Nephron (organoid): ENCODE results near the gene SPAG8.
A peak's percentile ranks its signal among the peaks of the same experiment; 100 is the strongest.

Source experiments
- H3K27ac Mint-ChIP-seq, 3 experiments: 2 replicates each; pipeline ENCODE4 v1.8.0; 2020; ENCODE audit warnings: mixed read lengths in 3 of 3, mild to moderate bottlenecking in 2 of 3, moderate library complexity in 1 of 3
- H3K27me3 Mint-ChIP-seq: 2 replicates; pipeline ENCODE4 v1.8.0; 2021; ENCODE audit warnings: low read depth, mild to moderate bottlenecking, moderate library complexity, mixed read lengths
- H3K36me3 Mint-ChIP-seq: 2 replicates; pipeline ENCODE4 v1.8.0; 2020; ENCODE audit warnings: low read depth, mixed read lengths
- H3K4me1 Mint-ChIP-seq: 2 replicates; pipeline ENCODE4 v1.8.0; 2020; ENCODE audit warnings: mixed read lengths
- H3K4me3 Mint-ChIP-seq, 3 experiments: 2 replicates each; pipeline ENCODE4 v1.8.0; 2020; ENCODE audit warnings: mild to moderate bottlenecking in 3 of 3, mixed read lengths in 3 of 3, moderate library complexity in 2 of 3
- H3K9me3 Mint-ChIP-seq: 2 replicates; pipeline ENCODE4 v1.8.0; 2020; ENCODE audit warnings: mixed read lengths
- TF ChIP-seq, protein P1 (sequence below), 3 experiments: fragments of 200-600 bp; sonication (generic); IDR thresholded peaks; one replicate each; pipeline ENCODE4 v1.5.0; 2021; ENCODE audit warnings: antibody characterized with exemption in 3 of 3; ENCODE audit not compliant: unreplicated experiment in 3 of 3

SPAG8 gene

GRCh38 chr9:35816708-35817107, 4.6 kb upstream of the SPAG8 start:
- no peaks in the 10 kb centered on the region for H3K27me3 Mint-ChIP-seq
- H3K4me3 Mint-ChIP-seq, result peak overlapping the region; percentile 70 to 94 (median 88)
- no peaks in the 10 kb centered on the region for H3K36me3 Mint-ChIP-seq
- no peaks in the 10 kb centered on the region for H3K9me3 Mint-ChIP-seq
- TF ChIP-seq, protein P1, sequence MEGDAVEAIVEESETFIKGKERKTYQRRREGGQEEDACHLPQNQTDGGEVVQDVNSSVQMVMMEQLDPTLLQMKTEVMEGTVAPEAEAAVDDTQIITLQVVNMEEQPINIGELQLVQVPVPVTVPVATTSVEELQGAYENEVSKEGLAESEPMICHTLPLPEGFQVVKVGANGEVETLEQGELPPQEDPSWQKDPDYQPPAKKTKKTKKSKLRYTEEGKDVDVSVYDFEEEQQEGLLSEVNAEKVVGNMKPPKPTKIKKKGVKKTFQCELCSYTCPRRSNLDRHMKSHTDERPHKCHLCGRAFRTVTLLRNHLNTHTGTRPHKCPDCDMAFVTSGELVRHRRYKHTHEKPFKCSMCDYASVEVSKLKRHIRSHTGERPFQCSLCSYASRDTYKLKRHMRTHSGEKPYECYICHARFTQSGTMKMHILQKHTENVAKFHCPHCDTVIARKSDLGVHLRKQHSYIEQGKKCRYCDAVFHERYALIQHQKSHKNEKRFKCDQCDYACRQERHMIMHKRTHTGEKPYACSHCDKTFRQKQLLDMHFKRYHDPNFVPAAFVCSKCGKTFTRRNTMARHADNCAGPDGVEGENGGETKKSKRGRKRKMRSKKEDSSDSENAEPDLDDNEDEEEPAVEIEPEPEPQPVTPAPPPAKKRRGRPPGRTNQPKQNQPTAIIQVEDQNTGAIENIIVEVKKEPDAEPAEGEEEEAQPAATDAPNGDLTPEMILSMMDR (IDR thresholded peaks at IDR 0.05; ENCODE audit: unreplicated experiment in 3 of 3), result no peak
- no peak overlapping the region for H3K27ac Mint-ChIP-seq
- peaks cover 34% of the 10 kb centered on the region for H3K4me1 Mint-ChIP-seq

- H3K27me3 Mint-ChIP-seq, result no peaks in the 10 kb centered on the region
Observed at GRCh38 chr9:35814841-35815543, 2.9 kb upstream of the SPAG8 start, which contains the start of gene HINT2. Gene HINT2 (minus strand): TSS chr9:35815042. CDS start chr9:35814979, 63 bp downstream.

GRCh38 chr9:35814106-35814840, 2.2 kb upstream of the SPAG8 start:
- Mint-ChIP-seq H3K9me3 (no peaks in the 10 kb centered on the region), H3K36me3 (no peaks in the 10 kb centered on the region), H3K27ac (peak overlapping the region; percentile 86 to 97 (median 89)), H3K4me3 (peak overlapping the region; percentile 86 to 94 (median 92)), H3K4me1 (peaks cover 36% of the 10 kb centered on the region), H3K27me3 (no peaks in the 10 kb centered on the region)
- TF ChIP-seq, protein P1 (IDR thresholded peaks at IDR 0.05; ENCODE audit: unreplicated experiment in 3 of 3), result peak; percentile 18 to 50 (median 26)

More at GRCh38 chr9:35814841-35815543, 2.9 kb upstream of the SPAG8 start, which contains the start of gene HINT2:
- Mint-ChIP-seq H3K27ac (peak within 1 kb of the TSS; percentile 86 to 97 (median 94)), H3K4me3 (peak within 1 kb of the TSS; percentile 88 to 94 (median 92)), H3K4me1 (peaks cover 36% of the 10 kb centered on the region), H3K36me3 (no peaks in the 10 kb centered on the region), H3K9me3 (no peaks in the 10 kb centered on the region)
- TF ChIP-seq, protein P1 (IDR thresholded peaks at IDR 0.05; ENCODE audit: unreplicated experiment in 3 of 3), result no peak

- Mint-ChIP-seq H3K27ac (peak overlapping the region; percentile 77 to 97 (median 86)), H3K9me3 (no peaks in the 10 kb centered on the region), H3K27me3 (no peaks in the 10 kb centered on the region), H3K36me3 (no peaks in the 10 kb centered on the region), H3K4me1 (peaks cover 36% of the 10 kb centered on the region), H3K4me3 (peak overlapping the region; percentile 86 to 94 (median 92))
- TF ChIP-seq, protein P1 (IDR thresholded peaks at IDR 0.05; ENCODE audit: unreplicated experiment in 3 of 3), result peak; percentile 21 to 37 (median 33)
Observed at GRCh38 chr9:35813434-35814105, 1.5 kb upstream of the SPAG8 start.

DNA sequence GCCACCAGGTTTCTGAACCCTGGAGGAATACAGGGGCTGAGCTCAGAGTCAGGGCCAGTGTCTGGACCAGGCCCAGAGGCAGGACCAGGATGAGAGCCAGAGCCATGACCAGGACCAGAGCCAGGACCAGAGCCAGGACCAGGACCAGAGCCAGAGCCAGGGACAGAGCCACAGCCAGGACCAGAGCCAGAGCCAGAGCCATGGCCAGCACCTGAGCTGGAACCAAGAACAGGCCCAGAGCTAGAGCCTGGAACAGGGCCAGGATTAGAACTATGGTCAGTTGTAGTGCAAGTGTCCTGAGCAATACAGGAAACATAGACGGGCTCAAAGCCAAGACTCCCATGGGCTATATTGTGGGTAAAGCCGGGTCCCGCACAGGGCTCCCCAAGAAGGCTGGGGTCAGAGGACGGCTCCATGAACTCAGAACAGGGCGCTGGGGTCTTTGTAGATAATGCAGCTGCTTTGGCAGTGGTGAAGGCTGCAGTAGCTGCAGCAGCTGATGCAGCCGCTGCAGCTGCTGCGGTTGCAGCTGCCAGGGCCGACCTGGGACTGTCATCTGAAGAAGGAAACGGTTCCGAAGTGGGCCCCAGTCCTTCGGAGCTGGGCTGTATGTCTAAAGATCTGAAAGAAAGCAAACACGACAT, 559 bp downstream of the SPAG8 start:
- peaks cover 36% of the 10 kb centered on the region for H3K4me1 Mint-ChIP-seq
- H3K36me3 Mint-ChIP-seq, result peaks cover 12% of the 10 kb centered on the region
- H3K4me3 Mint-ChIP-seq, result peak overlapping the region; percentile 86 to 94 (median 92)
- no peaks in the 10 kb centered on the region for H3K27me3 Mint-ChIP-seq
- TF ChIP-seq, protein P1 (IDR thresholded peaks at IDR 0.05; ENCODE audit: unreplicated experiment in 3 of 3), result no peak
- peak overlapping the region; percentile 97 to 99 (median 98) for H3K27ac Mint-ChIP-seq
- H3K9me3 Mint-ChIP-seq, result no peaks in the 10 kb centered on the region
